AG04450 (cell line): ENCODE measurements around the gene ANTXR1. TPM values are rescaled to one million over a fixed set of nuclear protein-coding genes. Genes with fewer than 3 reads are reported as not detected.

Source experiments
- CTCF ChIA-PET: fragments of 300-600, 350-600 bp; formaldehyde crosslinking; extraction: SDS; loops from one replicate; lab custom pipeline; 2022; ENCODE audit warnings: antibody characterized with exemption, inconsistent platforms; lab: Charles Lee
- POLR2A ChIA-PET: fragments of 350-600 bp; formaldehyde crosslinking; extraction: SDS; loops from one replicate; lab custom pipeline; 2021; ENCODE audit warnings: antibody characterized with exemption, inconsistent platforms; lab: Yijun Ruan, JAX
- DNase-seq: peaks from one replicate; pipeline ENCODE4 v3.0.0-alpha.2; 2011; ENCODE audit warnings: low read depth, low spot score
- H3K27ac ChIP-seq: one replicate; pipeline ENCODE4 v1.5.1; 2012; ENCODE audit warnings: low read depth, low read length, control low read depth
- H3K27me3 ChIP-seq: one replicate; pipeline ENCODE4 v1.6.0; 2012; ENCODE audit warnings: low read length; ENCODE audit not compliant: control insufficient read depth, insufficient read depth
- H3K4me3 ChIP-seq: 2 replicates; pipeline ENCODE4 v1.5.1; 2011; ENCODE audit warnings: mild to moderate bottlenecking, low read depth, low read length, control low read depth
- H3K9me3 ChIP-seq: 2 replicates; pipeline ENCODE4 v1.5.1; 2012; ENCODE audit warnings: low read length; ENCODE audit not compliant: control insufficient read depth, insufficient read depth
- CTCF ChIP-seq: IDR thresholded peaks from 2 replicates; pipeline ENCODE4 v1.5.1; 2011; ENCODE audit warnings: low read depth, low read length, control low read depth, inconsistent platforms
- polyA plus RNA-seq: library from polyadenylated mRNA; depleted of rRNA; stranded (reverse); fragments of >200 nt; gene quantifications from 2 replicates; pipeline ENCODE4 v1.2.3, GENCODE V29; 2011

Gene ANTXR1
- polyA plus RNA-seq, 1 experiment: 113 TPM

- Histone ChIP-seq H3K4me3 (no peak overlapping the region), H3K27ac (no peak overlapping the region), H3K27me3 (no peaks in the 10 kb centered on the region), H3K9me3 (no peaks in the 10 kb centered on the region)
- ChIA-PET POLR2A (no interaction called here), CTCF (no interaction called here)
- no peak for DNase-seq
- TF ChIP-seq CTCF: no peak
These were observed 96.3 kb downstream of the ANTXR1 start for GRCh38 chr2:69109255-69109654.

DNA sequence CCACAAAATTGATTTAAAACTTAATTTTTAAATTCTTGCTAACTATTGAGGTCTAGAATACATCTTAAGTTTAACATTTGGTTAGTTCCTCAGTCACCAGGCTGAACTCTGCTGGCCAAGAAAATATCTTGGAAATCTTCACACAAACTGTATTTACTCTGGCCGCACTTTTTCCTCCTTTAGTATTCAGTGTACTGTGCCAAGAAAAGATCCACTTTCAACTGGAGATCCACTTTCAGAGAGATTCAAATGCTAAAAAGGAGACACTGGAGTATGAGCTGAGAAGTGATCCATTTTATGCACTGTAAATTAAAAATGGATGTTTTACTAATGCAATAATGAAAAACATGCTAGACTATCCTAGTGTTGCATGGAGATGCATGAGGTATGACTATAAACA lies 98.1 kb downstream of the ANTXR1 start:
- TF ChIP-seq CTCF: no peak
- CTCF ChIA-PET: no interaction called here
- Histone ChIP-seq H3K9me3 (no peaks in the 10 kb centered on the region), H3K27me3 (no peaks in the 10 kb centered on the region), H3K27ac (no peak overlapping the region), H3K4me3 (no peak overlapping the region)
- POLR2A ChIA-PET: no interaction called here
- DNase-seq: no peak

DNA sequence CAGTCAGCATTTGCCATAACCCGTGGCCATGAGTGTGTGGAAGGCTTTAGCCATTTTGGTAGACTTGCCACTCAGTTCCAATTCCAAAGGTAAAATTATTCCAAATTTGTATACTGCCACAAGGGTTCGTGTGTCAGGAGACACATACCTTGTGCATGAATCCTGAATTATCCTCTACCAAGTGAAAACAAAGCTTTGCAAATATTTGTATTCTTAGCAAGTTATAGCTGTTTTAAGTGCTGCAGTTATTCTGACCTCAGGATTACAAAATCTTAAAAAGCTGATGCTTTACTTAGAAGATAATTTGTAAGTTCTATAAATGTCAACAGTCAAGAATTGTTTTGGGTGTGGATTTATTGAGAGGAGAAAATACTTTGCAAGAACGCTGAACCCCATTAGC lies 100.6 kb downstream of the ANTXR1 start:
- no peaks in the 10 kb centered on the region for H3K9me3 ChIP-seq
- no peak for DNase-seq
- no peak overlapping the region for H3K27ac ChIP-seq
- TF ChIP-seq CTCF: no peak
- POLR2A ChIA-PET: no interaction called here
- CTCF ChIA-PET: no interaction called here
- H3K27me3 ChIP-seq: no peaks in the 10 kb centered on the region
- H3K4me3 ChIP-seq: no peak overlapping the region

GRCh38 chr2:69114534-69114933 lies 101.6 kb downstream of the ANTXR1 start:
- Histone ChIP-seq H3K4me3 (no peak overlapping the region), H3K27ac (peak overlapping the region; percentile 12), H3K9me3 (no peaks in the 10 kb centered on the region; the same call in 1 of the 2 replicates), H3K27me3 (no peaks in the 10 kb centered on the region)
- CTCF ChIA-PET: no interaction called here
- POLR2A ChIA-PET: no interaction called here
- DNase-seq: no peak
- no peak for TF ChIP-seq CTCF

DNA sequence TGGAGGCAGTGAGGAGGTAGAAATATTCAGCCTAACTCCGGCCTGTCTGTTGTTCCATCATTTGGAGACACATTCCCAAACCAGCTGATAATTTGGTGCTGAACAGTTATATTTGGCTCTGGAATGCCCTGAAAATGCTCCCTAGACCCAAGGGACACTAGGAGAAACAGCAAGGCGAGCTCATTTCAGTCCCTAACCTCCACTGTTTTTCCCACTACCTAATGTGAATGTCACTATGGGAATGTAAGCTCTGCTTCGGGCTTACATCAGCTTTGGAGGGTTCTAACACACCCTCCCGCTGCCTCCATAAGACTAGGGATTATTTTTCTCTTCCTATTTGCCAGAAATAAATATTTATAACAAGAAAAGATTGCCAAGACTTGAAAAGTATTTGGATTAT lies 103.5 kb downstream of the ANTXR1 start:
- Histone ChIP-seq H3K27me3 (no peaks in the 10 kb centered on the region), H3K4me3 (no peak overlapping the region), H3K27ac (peak overlapping the region; percentile 69), H3K9me3 (no peaks in the 10 kb centered on the region; the same call in 1 of the 2 replicates)
- no peak for TF ChIP-seq CTCF
- POLR2A ChIA-PET: interaction anchor here (0.8 kb wide), 1 partner anchor 59 kb away, joined by 3 read pairs; no protein-coding TSS in a partner anchor
- CTCF ChIA-PET: interaction anchor here (1.0 kb wide), 1 partner anchor 190 kb away, joined by 4 read pairs; no protein-coding TSS in a partner anchor
- no peak for DNase-seq
